CD8-positive, alpha-beta memory T cell (primary cell): ENCODE results near the gene CEACAM18. TPM values are rescaled to one million over a fixed set of nuclear protein-coding genes. Genes with fewer than 3 reads are reported as not detected.
A peak's percentile ranks its signal among the peaks of the same experiment; 100 is the strongest.

ENCODE experiments used
- CTCF ChIA-PET: fragments of 350-600 bp; sonication (Branson Sonifier 250); formaldehyde crosslinking; loops from one replicate; lab custom pipeline; 2021; ENCODE audit warnings: antibody characterized with exemption; lab: Charles Lee
- POLR2A ChIA-PET: fragments of 350-600 bp; sonication (Branson Sonifier 250); formaldehyde crosslinking; loops from one replicate; lab custom pipeline; 2021; ENCODE audit warnings: antibody characterized with exemption; lab: Charles Lee
- DNase-seq, 5 donors: peaks; one replicate each; pipeline versions ENCODE4 v3.0.0 to v3.0.0-alpha.2; 2020 to 2022; ENCODE audit warnings: mixed read lengths in 1 of 5
- H3K27ac ChIP-seq: one replicate; pipeline ENCODE4 v1.7.0; 2013; ENCODE audit warnings: low read depth, mild to moderate bottlenecking, low read length, moderate library complexity
- H3K27me3 ChIP-seq: 2 replicates; pipeline ENCODE4 v1.7.0; 2013; ENCODE audit warnings: low read length, mild to moderate bottlenecking; ENCODE audit not compliant: insufficient read depth, poor library complexity, severe bottlenecking
- H3K36me3 ChIP-seq: 2 replicates; pipeline ENCODE4 v1.7.0; 2013; ENCODE audit warnings: mild to moderate bottlenecking, low read length, moderate library complexity; ENCODE audit not compliant: insufficient read depth
- H3K4me1 ChIP-seq: 2 replicates; pipeline ENCODE4 v1.7.0; 2013; ENCODE audit warnings: mild to moderate bottlenecking, low read length, moderate library complexity; ENCODE audit not compliant: insufficient read depth
- H3K4me3 ChIP-seq: 2 replicates; pipeline ENCODE4 v1.7.0; 2013; ENCODE audit warnings: mild to moderate bottlenecking, low read length
- H3K9me3 ChIP-seq: 2 replicates; pipeline ENCODE4 v1.7.0; 2013; ENCODE audit warnings: mild to moderate bottlenecking, low read length
- H3K27ac Mint-ChIP-seq, 8 donors: one replicate each; pipeline ENCODE4 v1.8.0; 2020 to 2021; ENCODE audit warnings: mixed read lengths in 8 of 8, mild to moderate bottlenecking in 6 of 8, inconsistent platforms in 3 of 8, moderate library complexity in 3 of 8
- H3K27me3 Mint-ChIP-seq, 2 donors: one replicate each; pipeline ENCODE4 v1.8.0; 2020 to 2021; ENCODE audit warnings: mixed read lengths in 2 of 2, mild to moderate bottlenecking in 1 of 2, moderate library complexity in 1 of 2
- H3K36me3 Mint-ChIP-seq, 3 donors: one replicate each; pipeline ENCODE4 v1.8.0; 2020 to 2021; ENCODE audit warnings: mixed read lengths in 3 of 3, inconsistent platforms in 1 of 3, mild to moderate bottlenecking in 1 of 3
- H3K4me1 Mint-ChIP-seq, 3 donors: one replicate each; pipeline ENCODE4 v1.8.0; 2020 to 2021; ENCODE audit warnings: mixed read lengths in 3 of 3, inconsistent platforms in 1 of 3, mild to moderate bottlenecking in 1 of 3
- H3K4me3 Mint-ChIP-seq, 7 donors: one replicate each; pipeline ENCODE4 v1.8.0; 2020 to 2021; ENCODE audit warnings: mixed read lengths in 7 of 7, mild to moderate bottlenecking in 6 of 7, moderate library complexity in 4 of 7, inconsistent platforms in 2 of 7
- H3K9me3 Mint-ChIP-seq, 5 donors: one replicate each; pipeline ENCODE4 v1.8.0; 2020 to 2022; ENCODE audit warnings: mixed read lengths in 5 of 5, mild to moderate bottlenecking in 3 of 5, moderate library complexity in 2 of 5, inconsistent platforms in 1 of 5
- polyA plus RNA-seq: library from polyadenylated mRNA; unstranded; fragments of 300-500 nt; fragmentation: Illumina TruSeq; gene quantifications from one replicate; pipeline ENCODE4 v1.2.3, GENCODE V29; 2021
- total RNA-seq, 2 experiments: library from RNA; stranded (reverse); gene quantifications; one replicate each; pipeline ENCODE4 v1.2.3, GENCODE V29; 2021

CEACAM18 gene
- total RNA-seq: not detected
- not detected for polyA plus RNA-seq

GRCh38 chr19:51478381-51479234 is at the start of gene CEACAM18:
TSS of gene CEACAM18 (plus strand) at chr19:51478539.
- peaks cover 0 to 1% (median 0%) of the 10 kb centered on the region in 3 donors for H3K36me3 Mint-ChIP-seq
- POLR2A ChIA-PET: no interaction called here
- CTCF ChIA-PET: no interaction called here
- H3K27ac Mint-ChIP-seq: no peak within 1 kb of the TSS
- H3K4me3 Mint-ChIP-seq: no peak within 1 kb of the TSS
- peaks cover 25 to 58% of the 10 kb centered on the region in 2 donors for H3K27me3 Mint-ChIP-seq
- H3K36me3 ChIP-seq: no peaks in the 10 kb centered on the region
- H3K27me3 ChIP-seq: no peaks in the 10 kb centered on the region
- no peaks in the 10 kb centered on the region for H3K9me3 ChIP-seq
- DNase-seq: no peak
- H3K4me1 ChIP-seq: no peaks in the 10 kb centered on the region
- H3K4me3 ChIP-seq: no peak within 1 kb of the TSS
- no peak within 1 kb of the TSS for H3K27ac ChIP-seq
- no peaks in the 10 kb centered on the region for H3K4me1 Mint-ChIP-seq
- peaks cover 0 to 2% (median 0%) of the 10 kb centered on the region in 5 donors for H3K9me3 Mint-ChIP-seq

DNA sequence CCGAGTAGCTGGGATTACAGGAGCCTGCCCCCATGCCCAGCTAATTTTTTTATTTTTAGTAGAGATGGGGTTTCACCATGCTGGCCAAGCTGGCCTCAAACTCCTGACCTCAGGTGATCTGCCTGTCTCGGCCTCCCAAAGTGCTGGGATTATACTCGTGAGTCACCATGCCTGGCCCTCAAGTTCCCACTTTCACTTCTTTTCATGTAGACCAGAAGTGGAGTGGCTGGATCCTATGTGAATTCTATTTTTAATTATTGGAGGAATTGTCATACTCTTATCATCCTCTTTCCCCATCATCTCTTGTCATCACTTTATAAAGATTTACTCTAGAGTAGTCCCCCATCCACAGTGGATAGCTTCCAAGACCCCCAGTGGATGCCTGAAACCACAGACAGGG is 48.1 kb upstream of the CEACAM18 start:
- no peaks in the 10 kb centered on the region for H3K36me3 ChIP-seq
- H3K4me3 ChIP-seq: no peak overlapping the region
- H3K27ac Mint-ChIP-seq: no peak overlapping the region
- ChIA-PET POLR2A (no interaction called here), CTCF (no interaction called here)
- H3K36me3 Mint-ChIP-seq: no peaks in the 10 kb centered on the region
- no peaks in the 10 kb centered on the region for H3K27me3 ChIP-seq
- no peak overlapping the region for H3K27ac ChIP-seq
- H3K4me1 ChIP-seq: no peaks in the 10 kb centered on the region
- DNase-seq: no peak
- no peak overlapping the region for H3K4me3 Mint-ChIP-seq
- peaks cover 9% of the 10 kb centered on the region in 2 donors for H3K27me3 Mint-ChIP-seq
- H3K9me3 Mint-ChIP-seq: no peaks in the 10 kb centered on the region
- no peaks in the 10 kb centered on the region for H3K9me3 ChIP-seq
- H3K4me1 Mint-ChIP-seq: no peaks in the 10 kb centered on the region

GRCh38 chr19:51431124-51431523 is 47.2 kb upstream of the CEACAM18 start:
- H3K27ac ChIP-seq: no peak overlapping the region
- ChIA-PET CTCF (no interaction called here), POLR2A (no interaction called here)
- Mint-ChIP-seq H3K27ac (no peak overlapping the region), H3K4me1 (no peaks in the 10 kb centered on the region), H3K9me3 (no peaks in the 10 kb centered on the region), H3K4me3 (no peak overlapping the region), H3K27me3 (peaks cover 5 to 8% of the 10 kb centered on the region in 2 donors), H3K36me3 (no peaks in the 10 kb centered on the region)
- no peaks in the 10 kb centered on the region for H3K9me3 ChIP-seq
- no peak for DNase-seq
- H3K27me3 ChIP-seq: no peaks in the 10 kb centered on the region
- no peaks in the 10 kb centered on the region for H3K4me1 ChIP-seq
- H3K36me3 ChIP-seq: no peaks in the 10 kb centered on the region
- no peak overlapping the region for H3K4me3 ChIP-seq

DNA sequence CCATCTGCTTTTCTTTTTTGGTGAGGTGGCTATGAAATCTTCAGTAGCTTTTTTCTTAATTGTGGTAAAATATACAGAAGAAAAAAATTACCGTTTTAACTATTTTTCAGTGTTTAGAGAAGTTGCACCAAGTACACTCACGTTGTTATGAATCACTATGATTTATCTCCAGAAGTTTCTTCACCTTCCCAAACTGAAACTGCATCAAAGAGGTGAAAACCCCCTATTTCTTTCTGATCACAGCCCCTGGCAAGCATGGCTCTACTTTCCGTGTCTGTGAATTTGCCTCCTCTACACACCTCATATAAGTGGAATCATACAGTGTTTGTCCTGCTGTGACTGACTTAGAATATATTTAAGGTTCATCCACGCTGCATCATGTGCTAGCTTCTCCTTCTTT is 45.3 kb upstream of the CEACAM18 start:
- Mint-ChIP-seq H3K36me3 (no peaks in the 10 kb centered on the region), H3K4me3 (no peak overlapping the region), H3K4me1 (peaks cover 0 to under 1% (median 0%) of the 10 kb centered on the region in 3 donors), H3K27me3 (peaks cover 5 to 22% of the 10 kb centered on the region in 2 donors), H3K9me3 (no peaks in the 10 kb centered on the region), H3K27ac (no peak overlapping the region)
- ChIA-PET CTCF (interaction anchor here (0.8 to 2.5 kb wide), 2 partner anchors 11 to 40 kb away, joined by 3 to 6 read pairs; no protein-coding TSS in a partner anchor), POLR2A (no interaction called here)
- Histone ChIP-seq H3K27ac (no peak overlapping the region), H3K36me3 (no peaks in the 10 kb centered on the region), H3K4me1 (no peaks in the 10 kb centered on the region), H3K27me3 (peaks cover 3% of the 10 kb centered on the region), H3K9me3 (no peaks in the 10 kb centered on the region), H3K4me3 (no peak overlapping the region)
- no peak for DNase-seq

DNA sequence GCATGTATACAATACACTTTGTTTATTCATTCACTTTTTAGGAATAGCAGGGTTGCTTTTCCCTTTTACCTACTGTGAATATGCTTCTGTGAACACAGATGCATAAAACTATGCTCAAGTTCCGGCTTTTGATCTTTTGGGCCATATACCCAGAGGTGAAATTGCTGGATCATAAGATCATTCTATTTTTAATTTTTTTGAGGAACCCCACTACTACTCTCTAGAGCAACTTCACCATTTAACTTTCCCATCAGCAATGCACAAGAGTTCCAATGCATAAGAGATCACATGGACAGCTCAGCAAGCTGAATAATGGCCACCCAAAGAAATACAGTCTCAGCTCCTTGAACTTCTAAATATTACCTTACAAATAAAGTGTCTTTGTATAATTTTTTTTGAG is 43.9 kb upstream of the CEACAM18 start:
- Mint-ChIP-seq H3K27ac (no peak overlapping the region), H3K4me3 (no peak overlapping the region), H3K4me1 (peaks cover 0 to 12% (median 3%) of the 10 kb centered on the region in 3 donors), H3K36me3 (no peaks in the 10 kb centered on the region), H3K27me3 (peaks cover 5 to 24% of the 10 kb centered on the region in 2 donors), H3K9me3 (no peaks in the 10 kb centered on the region)
- Histone ChIP-seq H3K27ac (no peak overlapping the region), H3K4me1 (no peaks in the 10 kb centered on the region), H3K4me3 (no peak overlapping the region), H3K36me3 (no peaks in the 10 kb centered on the region), H3K27me3 (peaks cover 3% of the 10 kb centered on the region), H3K9me3 (no peaks in the 10 kb centered on the region)
- DNase-seq: no peak
- ChIA-PET CTCF (interaction anchor here (2.5 to 3.7 kb wide), 2 partner anchors 12 to 39 kb away, joined by 6 to 12 read pairs; no protein-coding TSS in a partner anchor), POLR2A (no interaction called here)

GRCh38 chr19:51439021-51439465 is 39.3 kb upstream of the CEACAM18 start:
- ChIA-PET CTCF (interaction anchor here (0.8 to 7.4 kb wide), 8 partner anchors 17 to 101 kb away, joined by 3 to 48 read pairs (median 4); partner anchors contain the start of genes NKG7 and SIGLEC10), POLR2A (interaction anchor here (0.5 kb wide), 1 partner anchor 44 kb away, joined by 4 read pairs; no protein-coding TSS in a partner anchor)
- Mint-ChIP-seq H3K4me1 (peaks cover 29 to 49% (median 32%) of the 10 kb centered on the region in 3 donors), H3K4me3 (no peak overlapping the region), H3K9me3 (no peaks in the 10 kb centered on the region), H3K27me3 (peaks cover 5 to 24% of the 10 kb centered on the region in 2 donors), H3K27ac (peak overlapping the region in 4 of 8 donors; percentile 14 to 82 (median 46)), H3K36me3 (no peaks in the 10 kb centered on the region)
- Histone ChIP-seq H3K4me3 (no peak overlapping the region), H3K4me1 (peaks cover 21% of the 10 kb centered on the region), H3K27ac (no peak overlapping the region), H3K36me3 (no peaks in the 10 kb centered on the region), H3K27me3 (peaks cover 3% of the 10 kb centered on the region), H3K9me3 (no peaks in the 10 kb centered on the region)
- DNase-seq: peak in 3 of 5 donors; percentile 15 to 33 (median 27)

- Mint-ChIP-seq H3K27me3 (peaks cover 8 to 23% of the 10 kb centered on the region in 2 donors), H3K36me3 (no peaks in the 10 kb centered on the region), H3K4me1 (peaks cover 29 to 49% (median 32%) of the 10 kb centered on the region in 3 donors), H3K4me3 (no peak overlapping the region), H3K9me3 (no peaks in the 10 kb centered on the region), H3K27ac (peak overlapping the region in 3 of 8 donors; percentile 23 to 93 (median 48))
- peaks cover 21% of the 10 kb centered on the region for H3K4me1 ChIP-seq
- H3K27me3 ChIP-seq: peaks cover 3% of the 10 kb centered on the region
- ChIA-PET CTCF (interaction anchor here (0.5 to 7.4 kb wide), 6 partner anchors 18 to 946 kb away, joined by 3 to 48 read pairs (median 5); partner anchors contain the start of genes NKG7 and SIGLEC10), POLR2A (no interaction called here)
- no peak overlapping the region for H3K27ac ChIP-seq
- H3K4me3 ChIP-seq: no peak overlapping the region
- no peaks in the 10 kb centered on the region for H3K36me3 ChIP-seq
- DNase-seq: no peak
- H3K9me3 ChIP-seq: no peaks in the 10 kb centered on the region
Measured at GRCh38 chr19:51440052-51440451, 38.3 kb upstream of the CEACAM18 start.
